GM19240 (cell line): ENCODE results near the gene RFT1.
A peak's percentile ranks its signal among the peaks of the same experiment; 100 is the strongest.
"Not testable (repeated sequence)": the region's sequence is repeated elsewhere in the genome, so short reads cannot be mapped to it uniquely, and the experiment has no call there.

Source experiments
- DNase-seq: peaks from one replicate; pipeline ENCODE4 v3.0.0; 2011; ENCODE audit warnings: low spot score; ENCODE audit not compliant: insufficient read length

Gene RFT1

GRCh38 chr3:53071882-53072431 is 58.3 kb downstream of the RFT1 start:
- no peak for DNase-seq

GRCh38 chr3:53069422-53070068 is 60.7 kb downstream of the RFT1 start:
- no peak for DNase-seq

- DNase-seq: no peak
Measured at GRCh38 chr3:53068176-53068575, 62.1 kb downstream of the RFT1 start.

- no peak for DNase-seq
Measured at GRCh38 chr3:53067567-53067966, 62.7 kb downstream of the RFT1 start.

GRCh38 chr3:53065841-53066480 is 64.3 kb downstream of the RFT1 start:
- no peak for DNase-seq

GRCh38 chr3:53062905-53063304 is 67.3 kb downstream of the RFT1 start:
- no peak for DNase-seq

GRCh38 chr3:53056442-53056841 is 73.8 kb downstream of the RFT1 start:
- no peak for DNase-seq

- not testable (repeated sequence) for DNase-seq
Measured at GRCh38 chr3:53054233-53054632, 76.0 kb downstream of the RFT1 start.

GRCh38 chr3:53051929-53052328 is 78.3 kb downstream of the RFT1 start:
- no peak for DNase-seq

- no peak for DNase-seq
Measured at GRCh38 chr3:53049987-53050386, 80.2 kb downstream of the RFT1 start.

GRCh38 chr3:53046171-53047170 is 83.8 kb downstream of the RFT1 start:
- DNase-seq: peak; percentile 38

- DNase-seq: peak; percentile 77
Measured at GRCh38 chr3:53045518-53046170, 84.6 kb downstream of the RFT1 start, which contains the start of gene SFMBT1. SFMBT1 (minus strand) TSS chr3:53046073; CDS start chr3:52969128, 76,945 bp downstream.

- peak; percentile 87 for DNase-seq
Measured at GRCh38 chr3:53044711-53045517, 85.3 kb downstream of the RFT1 start.

- DNase-seq: no peak
Measured at GRCh38 chr3:53044371-53044710, 85.9 kb downstream of the RFT1 start.

GRCh38 chr3:53043738-53044137 is 86.5 kb downstream of the RFT1 start:
- no peak for DNase-seq

- DNase-seq: no peak
Measured at GRCh38 chr3:53042651-53043050, 87.6 kb downstream of the RFT1 start.

- DNase-seq: no peak
Measured at GRCh38 chr3:53040351-53040820, 89.8 kb downstream of the RFT1 start.

- DNase-seq: no peak
Measured at GRCh38 chr3:53039376-53039752, 90.9 kb downstream of the RFT1 start.

- no peak for DNase-seq
Measured at GRCh38 chr3:53038679-53039375, 91.4 kb downstream of the RFT1 start.
